Measurements from ENCODE around the gene HLA-DOA. TPM values are rescaled to one million over a fixed set of nuclear protein-coding genes. Genes with fewer than 3 reads are reported as not detected.

HLA-DOA gene
- total RNA-seq, 2 experiments from 2014 or later = 3.4 to 4.1 TPM

- H3K9me3 Mint-ChIP-seq = no peaks in the 10 kb centered on the region
- CTCF ChIA-PET = interaction anchor here (1.2 to 13.5 kb wide), 10 partner anchors 10 to 134 kb away, joined by 3 to 259 read pairs (median 14); partner anchors contain the start of genes HLA-DMA, HLA-DMB and TAP2
- H3K4me3 Mint-ChIP-seq = peak overlapping the region; percentile 97
- peaks cover 86% of the 10 kb centered on the region for H3K36me3 Mint-ChIP-seq (ENCODE audit: low read depth)
- peak overlapping the region; percentile 98 for H3K27ac Mint-ChIP-seq
- no peaks in the 10 kb centered on the region for H3K27me3 Mint-ChIP-seq
- POLR2A ChIA-PET = interaction anchor here (0.6 to 17.7 kb wide), 35 partner anchors 10 to 1399 kb away, joined by 3 to 656 read pairs (median 5); partner anchors contain the start of genes ATF6B, GPSM3, HLA-DMA and HLA-DMB
- no peak for DNase-seq
- H3K4me1 Mint-ChIP-seq = peaks cover 38% of the 10 kb centered on the region
Observed at GRCh38 chr6:32973144-32974015, 36.0 kb downstream of the HLA-DOA start.

DNA sequence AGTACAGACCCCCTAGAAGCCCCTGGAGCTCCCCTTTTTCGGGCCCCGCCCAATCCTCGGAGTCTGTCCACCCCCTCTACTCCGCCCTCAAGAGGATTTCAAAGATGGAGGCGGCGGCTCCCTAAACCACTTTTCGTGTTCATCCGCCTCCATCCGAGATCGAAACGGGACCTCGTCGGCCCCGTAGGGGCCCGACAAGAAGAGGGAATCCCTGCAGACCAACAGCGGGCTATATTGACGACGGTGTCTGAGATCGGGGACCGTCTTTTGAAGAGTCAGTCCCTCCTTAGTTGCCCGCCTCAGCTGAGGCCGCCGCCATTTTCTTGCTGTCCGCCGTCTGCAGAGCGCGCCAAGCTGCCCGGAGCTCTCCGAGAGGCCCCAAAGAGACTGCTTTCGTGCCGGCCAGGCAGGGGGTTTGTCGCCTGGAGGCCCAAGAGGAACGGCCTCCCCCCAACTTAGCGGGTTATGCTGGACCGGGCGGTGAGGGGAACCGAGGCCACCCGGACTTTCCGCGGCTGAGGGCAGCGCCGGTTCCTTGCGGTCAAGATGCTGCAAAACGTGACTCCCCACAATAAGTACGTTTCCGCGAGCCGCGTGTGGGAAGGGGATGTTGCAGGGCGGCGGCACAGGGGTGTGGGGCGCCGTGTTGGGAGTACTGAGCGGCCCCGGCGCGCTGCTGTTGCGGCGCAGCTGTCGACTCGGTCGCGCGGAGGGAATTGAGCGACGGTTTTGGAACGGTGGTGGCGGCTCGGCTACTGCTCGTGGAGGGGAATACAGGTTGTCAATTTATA lies 36.8 kb downstream of the HLA-DOA start:
- POLR2A ChIA-PET = interaction anchor here (0.7 to 17.7 kb wide), 74 partner anchors 9 to 1775 kb away, joined by 3 to 656 read pairs (median 4); partner anchors contain the start of genes ATF6B, B3GALT4, BAK1 and DDX39B
- Mint-ChIP-seq H3K4me3 (peak overlapping the region; percentile 97), H3K4me1 (peaks cover 30% of the 10 kb centered on the region), H3K36me3 (ENCODE audit: low read depth) (peaks cover 80% of the 10 kb centered on the region), H3K27ac (peak overlapping the region; percentile 98), H3K9me3 (no peaks in the 10 kb centered on the region), H3K27me3 (no peaks in the 10 kb centered on the region)
- peak; percentile 61 for DNase-seq
- CTCF ChIA-PET = interaction anchor here (0.8 to 13.5 kb wide), 22 partner anchors 8 to 777 kb away, joined by 3 to 259 read pairs (median 6); partner anchors contain the start of genes HLA-DMA, HLA-DMB, HLA-DPA1 and PSMB9

- Mint-ChIP-seq H3K9me3 (no peaks in the 10 kb centered on the region), H3K36me3 (ENCODE audit: low read depth) (peaks cover 77% of the 10 kb centered on the region), H3K4me1 (peaks cover 29% of the 10 kb centered on the region), H3K4me3 (peak overlapping the region; percentile 97), H3K27ac (peak overlapping the region; percentile 98), H3K27me3 (no peaks in the 10 kb centered on the region)
- DNase-seq = peak; percentile 100
- POLR2A ChIA-PET = interaction anchor here (0.6 to 17.7 kb wide), 82 partner anchors 8 to 1785 kb away, joined by 3 to 656 read pairs (median 4); partner anchors contain the start of genes ATF6B, B3GALT4, BAK1 and CUTA
- CTCF ChIA-PET = interaction anchor here (0.7 to 13.5 kb wide), 23 partner anchors 9 to 776 kb away, joined by 3 to 259 read pairs (median 6); partner anchors contain the start of genes HLA-DMA, HLA-DMB, HLA-DPA1 and PSMB9
Observed at GRCh38 chr6:32971581-32972352, 37.6 kb downstream of the HLA-DOA start.

GRCh38 chr6:32971242-32971580 lies 38.2 kb downstream of the HLA-DOA start:
- POLR2A ChIA-PET = interaction anchor here (0.7 to 17.7 kb wide), 57 partner anchors 10 to 1786 kb away, joined by 3 to 656 read pairs (median 6); partner anchors contain the start of genes B3GALT4, CUTA, DDX39B and GPSM3
- Mint-ChIP-seq H3K27me3 (no peaks in the 10 kb centered on the region), H3K27ac (peak overlapping the region; percentile 98), H3K9me3 (no peaks in the 10 kb centered on the region), H3K4me1 (peaks cover 27% of the 10 kb centered on the region), H3K4me3 (peak overlapping the region; percentile 97), H3K36me3 (ENCODE audit: low read depth) (peaks cover 71% of the 10 kb centered on the region)
- CTCF ChIA-PET = interaction anchor here (0.7 to 13.5 kb wide), 19 partner anchors 8 to 775 kb away, joined by 3 to 259 read pairs (median 10); partner anchors contain the start of genes HLA-DMA, HLA-DMB, HLA-DPA1 and PSMB9
- no peak for DNase-seq

- peaks cover 26% of the 10 kb centered on the region for H3K4me1 Mint-ChIP-seq
- no peaks in the 10 kb centered on the region for H3K9me3 Mint-ChIP-seq
- DNase-seq = peak; percentile 83
- H3K36me3 Mint-ChIP-seq (ENCODE audit: low read depth) = peaks cover 65% of the 10 kb centered on the region
- H3K4me3 Mint-ChIP-seq = peak overlapping the region; percentile 97
- POLR2A ChIA-PET = interaction anchor here (0.6 to 17.7 kb wide), 36 partner anchors 14 to 1429 kb away, joined by 3 to 656 read pairs (median 7); partner anchors contain the start of genes B3GALT4, DDX39B, DXO and GPSM3
- no peaks in the 10 kb centered on the region for H3K27me3 Mint-ChIP-seq
- peak overlapping the region; percentile 98 for H3K27ac Mint-ChIP-seq
- CTCF ChIA-PET = interaction anchor here (0.9 to 13.5 kb wide), 11 partner anchors 10 to 301 kb away, joined by 3 to 259 read pairs (median 21); partner anchors contain the start of genes HLA-DMA, HLA-DPA1, PSMB9 and RPS18
Observed at GRCh38 chr6:32970413-32971241, 38.8 kb downstream of the HLA-DOA start.

DNA sequence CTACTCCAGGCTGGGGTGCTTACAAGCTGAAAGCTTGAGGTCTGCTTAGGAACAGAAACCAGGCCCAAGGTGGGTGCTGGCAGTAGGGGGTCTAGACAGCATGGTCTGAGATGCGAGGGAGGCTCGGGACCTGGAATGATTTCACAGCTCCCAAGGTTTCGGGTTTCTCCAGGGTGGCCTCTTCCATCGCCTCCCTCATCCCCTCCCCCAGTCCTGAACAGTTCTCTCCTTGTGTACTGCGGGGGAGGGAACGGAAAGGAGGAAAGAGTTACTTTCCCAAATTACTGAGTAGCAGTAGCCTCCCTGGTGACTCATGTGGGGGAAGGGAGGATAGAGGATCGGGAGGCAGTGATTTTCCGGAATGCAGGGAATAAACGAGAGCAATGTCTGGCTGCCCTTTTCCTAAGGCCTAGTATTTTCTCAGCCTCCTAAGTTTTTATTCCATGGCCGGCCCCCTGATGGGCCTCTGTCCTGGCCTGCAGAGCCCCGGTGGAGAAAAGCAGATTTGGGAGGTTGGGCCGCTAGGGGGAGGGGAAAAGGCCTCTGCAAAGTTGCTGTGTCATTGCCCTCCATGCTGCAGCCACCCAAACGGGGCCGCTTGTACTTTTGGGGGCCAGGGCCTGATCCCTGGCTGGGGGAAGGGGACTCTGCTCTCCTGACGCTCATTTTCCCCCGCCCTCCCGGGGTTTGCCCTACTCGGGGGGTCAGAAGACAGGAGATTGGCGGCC lies 39.5 kb downstream of the HLA-DOA start:
- Mint-ChIP-seq H3K9me3 (no peaks in the 10 kb centered on the region), H3K4me1 (peaks cover 24% of the 10 kb centered on the region), H3K27me3 (no peaks in the 10 kb centered on the region), H3K27ac (peak overlapping the region; percentile 98), H3K4me3 (peak overlapping the region; percentile 97), H3K36me3 (ENCODE audit: low read depth) (peaks cover 57% of the 10 kb centered on the region)
- ChIA-PET CTCF (interaction anchor here (0.9 to 13.5 kb wide), 8 partner anchors 15 to 130 kb away, joined by 3 to 259 read pairs (median 28); partner anchors contain the start of genes HLA-DMA, HLA-DMB, PSMB9 and TAP1), POLR2A (interaction anchor here (0.7 to 17.7 kb wide), 21 partner anchors 7 to 779 kb away, joined by 3 to 656 read pairs (median 21); partner anchors contain the start of genes B3GALT4, GPSM3, HLA-DMA and HLA-DMB)
- peak; percentile 78 for DNase-seq

- Mint-ChIP-seq H3K27me3 (no peaks in the 10 kb centered on the region), H3K27ac (peak overlapping the region; percentile 98), H3K4me1 (peaks cover 24% of the 10 kb centered on the region), H3K36me3 (ENCODE audit: low read depth) (peaks cover 50% of the 10 kb centered on the region), H3K9me3 (no peaks in the 10 kb centered on the region), H3K4me3 (peak overlapping the region; percentile 97)
- POLR2A ChIA-PET = interaction anchor here (0.7 to 17.7 kb wide), 19 partner anchors 8 to 777 kb away, joined by 3 to 656 read pairs (median 19); partner anchors contain the start of genes GPSM3, HLA-DMA, HLA-DMB and HLA-DPA1
- CTCF ChIA-PET = interaction anchor here (0.9 to 13.5 kb wide), 11 partner anchors 12 to 774 kb away, joined by 3 to 259 read pairs (median 20); partner anchors contain the start of genes HLA-DMA, HLA-DMB and TAP2
- peak; percentile 71 for DNase-seq
Observed at GRCh38 chr6:32968867-32969684, 40.3 kb downstream of the HLA-DOA start.

DNA sequence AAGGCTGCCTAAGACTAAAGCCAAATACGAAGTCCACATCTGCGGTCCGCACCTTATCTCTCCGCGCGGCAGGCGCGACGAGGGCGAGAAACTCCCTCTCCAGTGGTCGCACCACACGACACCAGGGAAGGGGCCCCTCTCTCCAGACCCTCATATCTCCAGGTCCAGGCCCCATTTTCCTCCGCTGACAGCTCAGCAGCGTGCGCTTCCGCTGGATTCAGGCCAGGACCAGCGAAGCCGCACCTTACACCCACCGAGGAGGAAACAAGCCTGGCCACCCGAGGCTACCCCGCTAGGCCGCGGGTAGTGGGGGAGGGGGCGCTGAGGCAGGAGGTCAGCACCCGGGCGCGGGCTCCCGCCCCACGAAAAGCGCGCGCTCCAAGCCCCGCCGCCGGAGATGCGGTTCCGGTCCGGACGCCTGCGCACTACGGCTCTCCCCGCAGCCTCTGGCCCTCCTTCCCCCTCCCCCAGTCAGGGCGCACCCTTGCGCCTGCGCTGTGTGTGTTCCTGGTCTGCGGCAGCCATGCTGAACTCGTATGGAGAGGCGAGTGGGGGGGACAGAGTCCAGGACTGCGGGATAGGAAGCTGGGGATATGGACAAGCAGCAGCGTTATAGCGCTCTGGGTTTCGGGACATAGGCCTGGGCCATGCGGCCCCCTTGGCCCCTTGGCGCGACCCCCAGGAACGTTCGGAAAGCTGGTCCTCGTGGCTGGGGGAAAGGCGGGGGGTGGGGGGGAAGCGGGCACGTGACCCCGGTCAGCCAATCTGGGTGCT lies 41.1 kb downstream of the HLA-DOA start, which contains the start of gene BRD2:
TSS of gene BRD2 (plus strand) at position 502 of the 774 bp plus-strand sequence. CDS start 4,305 bp downstream, outside the sequence.
- peaks cover 42% of the 10 kb centered on the region for H3K36me3 Mint-ChIP-seq (ENCODE audit: low read depth)
- no peaks in the 10 kb centered on the region for H3K27me3 Mint-ChIP-seq
- H3K9me3 Mint-ChIP-seq = no peaks in the 10 kb centered on the region
- H3K4me3 Mint-ChIP-seq = peak within 1 kb of the TSS; percentile 97
- H3K27ac Mint-ChIP-seq = peak within 1 kb of the TSS; percentile 98
- H3K4me1 Mint-ChIP-seq = peaks cover 27% of the 10 kb centered on the region
- ChIA-PET CTCF (interaction anchor here (0.7 to 13.5 kb wide), 16 partner anchors 12 to 773 kb away, joined by 3 to 259 read pairs (median 6); partner anchors contain the start of genes HLA-DMA, HLA-DMB and TAP2), POLR2A (interaction anchor here (0.7 to 17.7 kb wide), 19 partner anchors 8 to 1228 kb away, joined by 3 to 656 read pairs (median 19); partner anchors contain the start of genes GPSM3, HLA-DMA, HLA-DMB and HLA-DPA1)
- DNase-seq = peak; percentile 97

All from activated CD4-positive, alpha-beta memory T cell treated with anti-CD3 and anti-CD28 coated beads, Interleukin-2, amount 10 ng/mL, durations not matched to agents 7 days and 5 days (primary cell).